A549 (cell line): Measurements from ENCODE around the gene HMGXB3. TPM values are rescaled to one million over a fixed set of nuclear protein-coding genes. Genes with fewer than 3 reads are reported as not detected.

Source experiments
- ATAC-seq, 2 experiments: fragments of 200-7000 bp in 1 of 2; fragments of >200 bp in 1 of 2; cut with Nextera tagmentation in 1 of 2; cut with Tn5 transposase in 1 of 2; 3 replicates each; pipeline versions ENCODE4 v1.8.0 to v1.9.1; 2018 to 2020; ENCODE audit warnings: mild to moderate bottlenecking in 1 of 2, moderate library complexity in 1 of 2
- CTCF ChIA-PET: fragments of 300-600 bp; sonication (Branson Sonifier 250); formaldehyde crosslinking; extraction: SDS; loops from one replicate; lab custom pipeline; 2021; ENCODE audit warnings: antibody characterized with exemption, inconsistent platforms; lab: Yijun Ruan, JAX
- POLR2A ChIA-PET: fragments of 350-600 bp; formaldehyde crosslinking; extraction: SDS; loops from one replicate; lab custom pipeline; 2021; ENCODE audit warnings: antibody characterized with exemption, inconsistent platforms; lab: Yijun Ruan, JAX
- DNase-seq, 2 experiments: peaks; one replicate each; pipeline versions ENCODE4 v3.0.0 to v3.0.0-alpha.2; 2011 to 2016; ENCODE audit warnings: low read depth in 1 of 2, low spot score in 1 of 2
- FAIRE-seq: peaks from 2 replicates; lab custom pipeline; 2011; peaks lifted over from hg19 to GRCh38; lab: Jason Lieb, UNC
- H3K27ac ChIP-seq, 2 experiments: fragments of >200 bp; sonication (Bioruptor Twin); formaldehyde crosslinking; 3 replicates each; pipeline ENCODE4 v1.5.1; 2016 to 2017
- H3K4me1 ChIP-seq: fragments of >200 bp; sonication (Bioruptor Twin); formaldehyde crosslinking; 3 replicates; pipeline ENCODE4 v1.6.1; 2016
- H3K4me2 ChIP-seq: fragments of >200 bp; sonication (Bioruptor Twin); formaldehyde crosslinking; 3 replicates; pipeline ENCODE4 v1.6.1; 2016
- H3K4me3 ChIP-seq: fragments of >200 bp; sonication (Bioruptor Twin); formaldehyde crosslinking; 3 replicates; pipeline ENCODE4 v1.5.1; 2016
- H3K9me3 ChIP-seq: fragments of >200 bp; sonication (Bioruptor Twin); formaldehyde crosslinking; 3 replicates; pipeline ENCODE4 v1.6.1; 2016
- CBX2 ChIP-seq: fragments of 200-600 bp; sonication (generic); IDR thresholded peaks from 2 replicates; pipeline ENCODE4 v1.6.1; 2016; ENCODE audit warnings: low read depth, mild to moderate bottlenecking, borderline replicate concordance
- CEBPB ChIP-seq, 2 experiments: fragments of >200 bp in 1 of 2; sonication (Bioruptor Twin) in 1 of 2; formaldehyde crosslinking in 1 of 2; IDR thresholded peaks; 2 replicates each; pipeline ENCODE4 v1.6.1; 2012 to 2016
- CHD2 ChIP-seq: fragments of 150-350 bp; IDR thresholded peaks from 2 replicates; pipeline ENCODE4 v1.6.1; 2014; ENCODE audit warnings: low read length; ENCODE audit not compliant: partially characterized antibody
- CHD4 ChIP-seq: fragments of 200-600 bp; sonication (generic); IDR thresholded peaks from 2 replicates; pipeline ENCODE4 v1.6.1; 2016; ENCODE audit warnings: antibody characterized with exemption, mild to moderate bottlenecking, borderline replicate concordance
- CTCF ChIP-seq: fragments of >200 bp; sonication (Bioruptor Twin); formaldehyde crosslinking; IDR thresholded peaks from 3 replicates; pipeline ENCODE4 v1.5.1; 2016
- EP300 ChIP-seq, 2 experiments: fragments of >200 bp; sonication (Bioruptor Twin); formaldehyde crosslinking; IDR thresholded peaks; 2 replicates in 1 of 2; 3 replicates in 1 of 2; pipeline ENCODE4 v1.6.1; 2016 to 2017
- HDAC2 ChIP-seq: fragments of 200-600 bp; sonication (generic); IDR thresholded peaks from 2 replicates; pipeline ENCODE4 v1.6.1; 2016
- JUN ChIP-seq, 2 experiments: fragments of >200 bp; sonication (Bioruptor Twin); formaldehyde crosslinking; IDR thresholded peaks; 2 replicates in 1 of 2; 3 replicates in 1 of 2; pipeline ENCODE4 v1.6.1; 2016 to 2017
- MAFK ChIP-seq: fragments of 450-650 bp; IDR thresholded peaks from 2 replicates; pipeline ENCODE4 v1.6.1; 2014; ENCODE audit not compliant: partially characterized antibody
- TFCP2L1 ChIP-seq: fragments of 250-450 bp; sonication (Bioruptor Pico); IDR thresholded peaks from 2 replicates; pipeline ENCODE4 v1.5.0; 2021; ENCODE audit warnings: mild to moderate bottlenecking
- ZFP36 ChIP-seq: fragments of 450-650 bp; IDR thresholded peaks from 2 replicates; pipeline ENCODE4 v1.6.1; 2014; ENCODE audit warnings: borderline replicate concordance; ENCODE audit not compliant: partially characterized antibody
- WGBS: methylation state at CpG from one replicate; pipeline ENCODE4 v1.1.6; 2017; ENCODE audit errors: missing lambda C conversion rate; 5-methylcytosine and 5-hydroxymethylcytosine counted together
- polyA plus RNA-seq, 4 experiments: library from polyadenylated mRNA; depleted of rRNA in 3 of 4; stranded (reverse); fragments of >200 nt; fragmentation: RNase III in 1 of 4; extraction: RNeasy Plus Mini Kit Qiagen cat#74134 plus additional on column Dnase treatment in 1 of 4; gene quantifications; 2 replicates in 3 of 4; 3 replicates in 1 of 4; pipeline ENCODE4 v1.2.3, GENCODE V29; 2011 to 2017
- TF ChIP-seq, protein P1 (sequence below): IDR thresholded peaks from 2 replicates; pipeline ENCODE4 v1.6.1; 2012
- TF ChIP-seq, protein P2 (sequence below): fragments of 150-350 bp; IDR thresholded peaks from 2 replicates; pipeline ENCODE4 v1.6.1; 2014; ENCODE audit warnings: low read depth, mild to moderate bottlenecking, low read length

The HMGXB3 gene
- polyA plus RNA-seq, 2 of the 4 experiments (the other 2 are of a cell fraction): 20.5 to 34.1 TPM

DNA sequence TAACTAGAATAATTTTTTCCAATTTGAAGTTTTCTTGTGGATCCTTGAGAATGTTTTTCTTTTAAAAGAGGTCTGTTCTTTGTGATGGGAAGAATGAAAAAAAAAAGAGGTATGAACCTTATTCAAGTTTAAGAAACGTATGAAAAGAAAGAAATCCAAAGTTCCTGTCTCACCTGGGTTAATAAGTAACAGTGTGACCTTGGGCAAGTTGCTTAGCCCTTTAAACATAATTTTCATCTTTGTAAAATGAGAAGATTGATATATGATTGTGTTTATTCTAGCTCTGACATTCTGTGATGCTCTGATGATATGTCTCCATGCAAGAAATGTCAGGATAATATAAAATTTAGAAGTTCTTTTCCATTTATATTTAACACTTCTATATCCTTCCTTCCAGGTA lies 20.6 kb upstream of the HMGXB3 start:
- TF ChIP-seq HDAC2 (no peak), CBX2 (no peak), ZFP36 (no peak), EP300 (IDR thresholded peaks at IDR 0.05) (no peak)
- TF ChIP-seq, protein P1, sequence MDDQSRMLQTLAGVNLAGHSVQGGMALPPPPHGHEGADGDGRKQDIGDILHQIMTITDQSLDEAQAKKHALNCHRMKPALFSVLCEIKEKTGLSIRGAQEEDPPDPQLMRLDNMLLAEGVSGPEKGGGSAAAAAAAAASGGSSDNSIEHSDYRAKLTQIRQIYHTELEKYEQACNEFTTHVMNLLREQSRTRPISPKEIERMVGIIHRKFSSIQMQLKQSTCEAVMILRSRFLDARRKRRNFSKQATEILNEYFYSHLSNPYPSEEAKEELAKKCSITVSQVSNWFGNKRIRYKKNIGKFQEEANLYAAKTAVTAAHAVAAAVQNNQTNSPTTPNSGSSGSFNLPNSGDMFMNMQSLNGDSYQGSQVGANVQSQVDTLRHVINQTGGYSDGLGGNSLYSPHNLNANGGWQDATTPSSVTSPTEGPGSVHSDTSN: no peak
- TF ChIP-seq, all 56 proteins: peak for 0
- Histone ChIP-seq H3K4me2 (no peak overlapping the region), H3K4me3 (no peak overlapping the region), H3K9me3 (no peaks in the 10 kb centered on the region), H3K4me1 (peaks cover 10% of the 10 kb centered on the region; the same call in 1 of the 3 replicates), H3K27ac (no peak overlapping the region)
- CTCF ChIA-PET: interaction anchor here (0.9 to 11.0 kb wide), 8 partner anchors 11 to 344 kb away, joined by 3 to 70 read pairs (median 8); partner anchors contain the start of gene SLC26A2
- 62% methylated on average over 1 of the region's 1 CpG for WGBS
- no peak for DNase-seq
- FAIRE-seq: no peak
- no peak for ATAC-seq
- POLR2A ChIA-PET: no interaction called here

DNA sequence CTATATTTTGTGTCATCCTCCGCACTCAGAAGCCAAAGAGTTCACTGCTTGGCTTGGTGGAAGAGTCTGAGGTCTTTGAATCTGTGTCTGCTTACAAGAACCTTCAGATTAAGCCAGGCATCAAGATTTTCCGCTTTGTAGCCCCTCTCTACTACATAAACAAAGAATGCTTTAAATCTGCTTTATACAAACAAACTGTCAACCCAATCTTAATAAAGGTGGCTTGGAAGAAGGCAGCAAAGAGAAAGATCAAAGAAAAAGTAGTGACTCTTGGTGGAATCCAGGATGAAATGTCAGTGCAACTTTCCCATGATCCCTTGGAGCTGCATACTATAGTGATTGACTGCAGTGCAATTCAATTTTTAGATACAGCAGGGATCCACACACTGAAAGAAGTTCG lies 19.3 kb upstream of the HMGXB3 start:
- CTCF ChIA-PET: interaction anchor here (0.5 to 11.0 kb wide), 9 partner anchors 9 to 345 kb away, joined by 3 to 70 read pairs (median 5); partner anchors contain the start of gene SLC26A2
- Histone ChIP-seq H3K9me3 (no peaks in the 10 kb centered on the region), H3K27ac (no peak overlapping the region), H3K4me1 (peaks cover 10% of the 10 kb centered on the region; the same call in 1 of the 3 replicates)
- ATAC-seq: no peak
- POLR2A ChIA-PET: no interaction called here
- DNase-seq: no peak
- FAIRE-seq: no peak
- no peak for TF ChIP-seq CTCF
- TF ChIP-seq EP300 (IDR thresholded peaks at IDR 0.05): no peak
- TF ChIP-seq JUN (IDR thresholded peaks at IDR 0.05): no peak
- TF ChIP-seq TFCP2L1 (CRISPR knock-in tag): no peak
- TF ChIP-seq, all 56 proteins: peak for 0
- 95% methylated on average over 3 of the region's 3 CpGs for WGBS
- H3K4me3 ChIP-seq: no peak overlapping the region
- no peak overlapping the region for H3K4me2 ChIP-seq

DNA sequence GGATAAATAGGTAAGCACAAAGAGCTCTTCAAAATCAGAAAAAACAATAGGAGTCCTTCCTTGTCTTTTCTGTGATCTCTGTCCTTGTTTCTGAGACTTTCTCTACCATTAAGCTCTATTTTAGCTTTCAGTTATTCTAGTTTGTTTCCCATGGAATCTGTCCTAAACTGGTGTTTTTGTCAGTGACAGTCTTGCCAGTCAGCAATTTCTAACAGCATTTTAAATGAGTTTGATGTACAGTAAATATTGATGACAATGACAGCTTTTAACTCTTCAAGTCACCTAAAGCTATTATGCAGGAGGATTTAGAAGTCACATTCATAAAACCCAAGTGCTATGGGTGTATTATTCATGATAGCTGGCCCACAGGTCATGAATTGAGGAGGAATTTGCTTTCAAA lies 18.0 kb upstream of the HMGXB3 start:
- ChIA-PET CTCF (interaction anchor here (0.8 to 11.0 kb wide), 10 partner anchors 8 to 346 kb away, joined by 3 to 70 read pairs (median 5); partner anchors contain the start of gene SLC26A2), POLR2A (no interaction called here)
- no peak overlapping the region for H3K27ac ChIP-seq
- ATAC-seq (no peak), FAIRE-seq (no peak), DNase-seq (no peak)
- H3K9me3 ChIP-seq: no peaks in the 10 kb centered on the region
- peaks cover 10% of the 10 kb centered on the region; the same call in 1 of the 3 replicates for H3K4me1 ChIP-seq
- no peak overlapping the region for H3K4me3 ChIP-seq
- TF ChIP-seq CHD4 (no peak), CHD2 (no peak), MAFK (peak; percentile 88)
- no peak overlapping the region for H3K4me2 ChIP-seq

DNA sequence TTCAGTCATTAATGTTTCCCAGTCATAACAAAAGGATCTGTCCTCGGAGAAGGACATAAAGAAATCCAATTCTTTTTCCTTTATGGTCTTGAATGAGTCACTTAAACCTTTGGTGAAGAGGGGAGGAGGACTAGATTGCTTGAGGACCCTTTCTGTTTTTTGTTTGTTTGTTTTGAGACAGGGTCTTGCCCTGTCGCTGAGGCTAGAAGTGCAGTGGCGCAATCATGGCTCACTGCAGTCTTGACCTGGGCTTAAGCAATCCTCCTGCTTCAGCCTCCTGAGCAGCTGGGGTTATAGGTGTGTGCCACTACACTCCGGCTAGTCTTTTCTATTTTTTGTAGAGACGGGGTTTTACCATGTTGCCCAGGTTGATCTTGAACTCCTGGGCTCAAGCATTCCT lies 12.4 kb upstream of the HMGXB3 start:
- no peak overlapping the region for H3K4me2 ChIP-seq

More for the DNA sequence above, 12.4 kb upstream of the HMGXB3 start:
- no peaks in the 10 kb centered on the region for H3K9me3 ChIP-seq
- CTCF ChIA-PET: interaction anchor here (1.2 to 11.0 kb wide), 5 partner anchors 9 to 154 kb away, joined by 4 to 70 read pairs (median 20); partner anchors contain the start of gene SLC26A2
- POLR2A ChIA-PET: no interaction called here
- TF ChIP-seq, protein P2, sequence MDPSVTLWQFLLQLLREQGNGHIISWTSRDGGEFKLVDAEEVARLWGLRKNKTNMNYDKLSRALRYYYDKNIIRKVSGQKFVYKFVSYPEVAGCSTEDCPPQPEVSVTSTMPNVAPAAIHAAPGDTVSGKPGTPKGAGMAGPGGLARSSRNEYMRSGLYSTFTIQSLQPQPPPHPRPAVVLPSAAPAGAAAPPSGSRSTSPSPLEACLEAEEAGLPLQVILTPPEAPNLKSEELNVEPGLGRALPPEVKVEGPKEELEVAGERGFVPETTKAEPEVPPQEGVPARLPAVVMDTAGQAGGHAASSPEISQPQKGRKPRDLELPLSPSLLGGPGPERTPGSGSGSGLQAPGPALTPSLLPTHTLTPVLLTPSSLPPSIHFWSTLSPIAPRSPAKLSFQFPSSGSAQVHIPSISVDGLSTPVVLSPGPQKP: no peak
- TF ChIP-seq CEBPB (IDR thresholded peaks at IDR 0.05): peak; percentile 28 to 58; a peak in 3 of 4 replicates
- H3K4me1 ChIP-seq: no peaks in the 10 kb centered on the region
- FAIRE-seq: no peak
- 90% methylated on average over 5 of the region's 5 CpGs for WGBS
- no peak overlapping the region for H3K4me3 ChIP-seq
- no peak overlapping the region for H3K27ac ChIP-seq
- no peak for ATAC-seq
- no peak for DNase-seq
